Brain pericyte (primary cell): ENCODE results near the gene NCAPH2.

ENCODE experiments used
- DNase-seq: peaks from one replicate; pipeline ENCODE4 v3.0.0-alpha.2; 2012; ENCODE audit warnings: low read depth, low spot score

Gene NCAPH2

DNA sequence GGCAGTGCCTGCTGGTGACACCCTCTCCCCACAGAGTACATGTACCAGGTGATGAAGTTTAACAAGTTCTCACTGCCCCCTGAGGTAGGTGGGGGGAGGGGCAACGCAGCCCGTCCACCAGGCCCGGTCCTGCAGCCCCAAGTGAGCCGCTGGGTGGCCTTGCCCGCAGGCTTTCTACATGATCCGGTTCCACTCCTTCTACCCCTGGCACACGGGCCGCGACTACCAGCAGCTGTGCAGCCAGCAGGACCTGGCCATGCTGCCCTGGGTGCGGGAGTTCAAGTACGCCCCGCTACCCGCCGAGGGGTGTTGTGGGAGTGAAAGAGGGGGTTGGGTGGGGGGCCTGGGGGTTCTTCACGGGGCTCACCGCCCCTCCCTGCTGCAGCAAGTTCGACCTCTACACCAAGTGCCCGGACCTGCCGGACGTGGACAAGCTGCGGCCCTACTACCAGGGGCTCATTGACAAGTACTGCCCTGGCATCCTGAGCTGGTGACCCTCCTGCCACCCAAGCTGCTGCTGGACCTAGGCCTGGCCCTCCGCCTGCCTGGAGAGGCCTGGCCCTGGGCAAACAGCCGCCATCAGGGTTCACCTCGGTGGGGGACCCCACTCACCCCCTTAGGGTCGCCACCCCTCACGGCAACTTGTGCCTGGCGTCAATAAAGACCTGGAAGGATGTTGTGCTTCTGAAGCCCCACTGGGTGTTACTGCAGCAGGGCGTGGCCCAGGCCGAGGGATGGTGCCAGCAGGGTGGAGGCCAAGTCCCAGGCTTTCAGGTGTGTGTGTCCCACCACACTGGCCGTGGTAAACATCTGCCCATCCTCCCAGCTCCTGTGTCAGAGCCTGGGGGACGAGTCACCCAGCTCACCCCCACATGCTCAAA is 18.4 kb upstream of the NCAPH2 start:
- DNase-seq = no peak

DNA sequence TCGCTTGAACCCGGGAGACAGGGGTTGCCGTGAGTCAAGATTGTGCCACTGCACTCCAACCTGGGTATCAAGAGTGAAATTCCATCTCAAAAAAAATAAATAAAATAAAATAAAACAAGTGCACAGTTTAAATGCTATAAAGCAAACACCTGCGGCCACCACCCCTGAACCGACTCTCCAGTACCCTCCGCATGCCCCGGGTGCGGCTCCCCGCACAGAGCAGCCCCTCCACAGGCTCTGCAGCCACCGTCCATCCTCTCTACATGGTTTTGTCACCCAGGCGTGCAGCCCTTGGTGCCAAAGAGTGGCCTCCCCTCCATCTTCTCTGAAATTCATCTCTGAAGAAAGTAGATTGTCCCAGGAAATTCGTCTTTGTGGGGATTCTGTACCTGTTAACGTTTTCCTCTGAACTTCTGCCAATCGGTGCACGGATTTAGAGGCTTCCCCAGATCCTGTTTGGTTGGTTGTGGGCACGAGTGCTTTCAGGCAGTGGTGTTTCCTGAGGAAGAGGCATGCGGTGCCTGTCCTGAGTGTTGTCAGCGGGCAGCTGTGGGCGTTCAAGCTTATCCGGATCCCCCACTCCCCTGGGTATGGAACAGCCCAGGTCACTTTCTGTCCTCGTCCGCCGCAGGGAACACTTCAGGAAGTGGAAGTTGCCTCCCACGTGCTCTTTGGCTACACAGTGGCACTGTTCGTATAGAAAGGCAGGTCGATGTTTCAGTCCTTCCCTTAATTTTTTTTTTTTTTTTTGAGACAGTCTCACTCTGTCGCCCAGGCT is 17.3 kb upstream of the NCAPH2 start:
- no peak for DNase-seq

DNA sequence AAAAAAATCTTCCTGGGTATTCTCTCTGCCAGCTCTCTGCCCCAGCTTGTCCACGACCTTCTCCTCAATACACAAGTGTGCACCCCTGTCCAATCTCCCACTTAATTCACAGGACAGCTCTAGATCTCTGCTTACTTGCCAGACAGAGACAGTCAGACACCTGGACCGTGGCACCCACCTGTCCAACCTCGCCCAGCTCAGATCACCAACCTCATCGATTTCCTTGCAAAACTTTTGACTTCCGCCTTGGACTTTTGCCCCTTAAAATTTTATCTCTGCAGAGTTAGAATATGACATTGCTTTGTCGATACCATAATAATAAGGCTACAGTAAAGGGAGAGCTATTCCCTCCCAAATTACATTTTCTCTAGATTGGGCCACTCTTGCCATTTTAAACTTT is 10.9 kb upstream of the NCAPH2 start:
- DNase-seq = no peak

DNA sequence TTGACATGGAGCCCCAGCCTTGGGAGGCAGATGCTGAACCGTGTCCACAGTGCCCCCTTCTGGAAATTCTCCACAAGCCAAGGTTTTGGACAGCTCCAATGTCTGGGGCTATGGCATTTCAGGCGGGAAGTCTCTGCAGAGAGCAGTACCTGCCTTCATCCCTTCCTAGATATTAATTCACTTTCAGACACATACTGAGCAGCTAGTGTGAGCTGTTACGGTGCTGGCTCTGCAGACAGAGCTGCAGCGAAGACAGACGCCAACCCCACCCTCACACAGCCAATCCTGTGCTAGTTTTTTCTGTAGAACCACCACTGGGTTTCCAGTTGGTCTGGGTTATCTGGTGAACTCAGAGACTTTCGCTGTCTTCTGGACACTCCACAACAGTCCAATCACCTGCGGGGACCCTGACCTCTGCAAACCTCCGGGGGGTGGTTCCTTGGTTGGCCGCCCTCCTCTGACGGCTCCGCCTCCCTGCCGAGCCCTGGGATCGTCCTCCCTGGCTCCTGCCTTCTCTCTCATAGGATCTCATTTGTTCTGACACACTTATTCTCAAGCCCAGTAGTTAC is 9.6 kb upstream of the NCAPH2 start:
- DNase-seq = no peak

DNA sequence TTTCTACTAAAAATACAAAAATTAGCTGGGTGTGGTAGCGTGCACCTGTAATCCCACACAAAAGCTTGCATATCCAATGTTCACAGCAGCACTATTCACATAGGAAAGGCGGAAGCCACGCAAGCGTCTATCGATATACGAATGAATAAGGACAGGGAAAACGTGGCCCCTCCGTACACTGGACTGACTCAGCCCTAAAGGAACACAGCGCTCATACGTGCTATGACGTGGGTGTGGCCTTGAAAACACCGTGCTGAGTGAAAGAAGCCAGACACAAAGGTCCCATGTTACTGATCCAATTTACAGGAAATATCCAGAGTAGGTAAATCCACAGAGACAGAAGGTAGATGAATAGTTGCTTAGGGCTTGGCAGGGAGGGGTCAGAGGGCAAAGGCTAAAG is 7.6 kb upstream of the NCAPH2 start:
- DNase-seq = no peak

DNA sequence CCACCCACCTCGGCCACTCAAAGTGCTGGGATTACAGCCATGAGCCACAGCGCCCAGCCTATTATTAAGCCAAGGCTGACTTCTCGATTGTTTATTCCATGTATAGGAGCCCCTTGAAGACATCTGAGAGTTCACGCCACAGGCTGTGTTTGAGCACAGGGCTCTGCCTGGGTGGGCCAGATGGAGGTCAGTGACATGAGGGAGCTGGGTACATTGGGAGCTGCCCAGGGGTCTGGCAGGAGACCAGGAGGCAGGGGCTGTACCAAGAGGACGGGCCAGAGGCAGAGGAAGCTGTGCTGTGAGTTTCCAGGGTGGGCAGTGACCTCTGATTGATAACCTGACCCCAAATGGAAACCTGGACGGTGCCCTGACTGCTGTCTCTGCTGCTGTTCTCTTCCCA is 5.9 kb upstream of the NCAPH2 start:
- no peak for DNase-seq

DNA sequence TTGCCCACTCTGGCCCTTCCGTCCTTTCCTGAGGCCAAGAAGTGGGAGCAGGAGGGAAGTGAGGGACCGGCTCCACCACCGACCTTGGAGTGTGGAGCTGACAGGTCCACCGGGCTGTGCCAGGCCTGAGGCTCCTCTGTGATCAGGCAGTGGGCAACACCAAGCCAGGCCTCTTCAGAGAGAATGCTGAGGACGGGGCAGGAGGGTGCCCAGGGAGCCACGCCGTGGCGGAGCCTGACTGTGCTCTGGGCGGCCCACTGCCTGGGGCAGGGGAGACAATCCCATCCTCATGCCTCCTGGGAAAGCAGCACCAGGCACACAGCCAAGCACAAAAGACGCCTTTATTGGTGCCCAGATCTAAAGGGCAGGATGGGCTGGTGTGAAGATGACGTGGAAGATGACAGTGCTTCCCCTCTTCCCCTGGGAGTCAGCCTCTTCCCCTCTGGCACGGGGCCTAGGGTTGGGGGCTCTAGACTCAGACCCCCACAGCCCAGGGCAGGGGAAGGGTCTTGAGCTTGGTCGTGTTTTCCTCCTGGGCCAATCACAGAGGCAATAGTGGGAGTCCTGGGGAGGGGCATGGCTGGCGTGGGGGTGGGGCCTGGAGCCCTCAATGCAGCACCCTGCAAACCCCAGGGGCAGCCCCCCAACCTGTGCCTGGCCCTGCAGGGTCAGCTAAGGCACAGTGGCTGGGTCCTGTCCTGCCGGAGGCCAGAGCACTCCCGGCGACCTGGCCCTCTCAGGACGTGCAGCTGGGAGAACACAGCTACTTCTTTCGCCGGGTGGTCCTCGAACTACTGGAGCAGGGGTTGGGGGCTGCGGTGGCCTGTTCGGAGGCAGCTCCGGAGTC is 5.2 kb upstream of the NCAPH2 start:
- no peak for DNase-seq

DNA sequence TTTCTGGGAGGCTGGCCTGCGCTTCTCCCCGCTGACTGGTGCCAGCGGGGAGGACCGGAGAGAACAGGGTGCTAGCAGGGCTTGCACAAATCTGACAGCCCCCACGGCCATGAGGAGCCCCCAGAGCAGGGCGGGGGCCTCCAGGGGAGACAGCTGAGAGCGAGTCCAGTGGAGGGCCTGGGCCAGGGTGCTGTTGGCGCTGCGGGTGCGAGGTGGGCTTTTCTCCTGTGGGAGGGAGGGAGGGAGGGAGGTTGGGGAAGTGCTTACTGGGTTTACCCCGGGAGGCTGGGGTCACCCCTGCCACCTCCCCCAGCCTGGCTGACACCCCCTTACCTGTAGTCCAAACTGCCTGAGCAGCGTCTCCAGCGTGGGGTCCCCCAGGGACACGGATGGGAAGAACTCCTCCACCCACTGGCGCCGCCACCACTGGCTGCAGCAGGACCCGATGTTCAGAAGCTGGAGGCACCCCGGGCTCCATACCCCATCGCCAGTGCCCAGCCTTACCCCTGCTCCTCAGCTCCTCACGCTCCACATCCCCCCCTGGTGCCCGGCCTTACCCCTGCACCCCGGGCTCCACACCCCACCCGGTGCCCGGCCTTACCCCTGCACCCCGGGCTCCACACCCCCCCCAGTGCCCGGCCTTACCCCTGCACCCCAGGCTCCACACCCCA is 4.4 kb upstream of the NCAPH2 start:
- DNase-seq = no peak

DNA sequence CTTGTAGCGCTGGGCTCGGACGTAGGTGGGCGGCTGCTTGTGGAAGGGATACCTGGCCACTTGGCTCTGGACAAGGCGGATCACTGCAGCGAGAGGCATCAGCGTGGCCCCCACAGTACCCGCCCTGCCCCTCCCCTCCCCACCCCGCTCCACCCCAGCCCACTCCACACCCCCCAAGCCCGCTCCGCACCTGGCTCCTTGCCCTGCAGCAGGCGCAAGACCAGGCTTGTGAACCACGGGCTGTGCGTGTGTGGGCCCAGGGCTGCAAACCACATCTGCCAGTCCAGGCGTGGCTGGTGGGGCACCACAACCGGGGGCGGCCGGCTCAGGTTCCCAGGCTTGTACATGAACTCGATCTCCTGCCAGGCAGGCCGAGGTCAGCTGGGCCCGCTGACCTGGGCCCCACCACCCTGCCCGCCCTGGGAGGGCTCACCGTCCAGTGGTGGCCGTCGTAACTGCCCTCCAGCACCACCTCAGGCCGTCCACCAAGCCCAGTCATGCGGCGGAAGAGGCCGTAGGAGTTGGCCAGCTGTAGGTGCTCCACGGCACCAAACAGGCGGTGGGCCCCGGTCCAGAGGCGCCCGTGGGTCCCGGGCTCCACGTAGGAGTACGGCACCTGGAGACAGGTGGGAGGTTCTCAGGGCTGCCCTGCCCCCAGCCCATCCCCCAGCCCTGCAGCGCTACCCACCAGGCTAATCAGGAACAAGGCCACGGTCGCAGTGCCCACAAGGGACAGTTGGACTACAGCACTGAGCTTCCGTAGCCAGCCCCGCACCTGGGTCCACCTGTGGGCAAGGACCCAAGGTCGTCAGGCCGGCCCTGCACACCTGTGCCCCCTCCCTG is 3.4 kb upstream of the NCAPH2 start:
- no peak for DNase-seq

DNA sequence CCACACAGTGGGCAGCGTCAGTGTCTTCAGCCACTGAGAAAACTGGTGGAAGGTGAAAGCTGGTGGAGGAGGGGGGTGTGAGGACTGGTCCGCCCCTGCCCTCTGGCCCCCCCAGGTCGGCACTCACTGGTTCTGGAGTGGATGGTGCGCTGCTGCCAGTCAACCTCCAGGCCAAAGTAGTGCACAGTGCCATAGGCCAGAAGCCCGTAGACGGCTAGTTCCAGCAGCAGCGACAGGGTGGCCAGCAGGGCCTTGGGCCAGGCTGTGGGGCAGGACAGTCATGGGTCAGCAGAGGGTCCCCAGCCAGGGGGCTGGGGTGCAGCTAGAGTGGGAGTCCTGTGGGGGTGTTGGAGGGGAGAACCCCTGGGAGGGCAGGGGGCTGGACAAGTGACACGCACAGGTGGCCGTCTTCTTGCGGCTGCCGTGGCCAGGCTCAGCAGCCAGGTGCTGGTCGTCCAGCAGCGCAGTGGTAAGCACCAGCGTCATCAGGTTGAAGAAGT is 2.7 kb upstream of the NCAPH2 start:
- no peak for DNase-seq

DNA sequence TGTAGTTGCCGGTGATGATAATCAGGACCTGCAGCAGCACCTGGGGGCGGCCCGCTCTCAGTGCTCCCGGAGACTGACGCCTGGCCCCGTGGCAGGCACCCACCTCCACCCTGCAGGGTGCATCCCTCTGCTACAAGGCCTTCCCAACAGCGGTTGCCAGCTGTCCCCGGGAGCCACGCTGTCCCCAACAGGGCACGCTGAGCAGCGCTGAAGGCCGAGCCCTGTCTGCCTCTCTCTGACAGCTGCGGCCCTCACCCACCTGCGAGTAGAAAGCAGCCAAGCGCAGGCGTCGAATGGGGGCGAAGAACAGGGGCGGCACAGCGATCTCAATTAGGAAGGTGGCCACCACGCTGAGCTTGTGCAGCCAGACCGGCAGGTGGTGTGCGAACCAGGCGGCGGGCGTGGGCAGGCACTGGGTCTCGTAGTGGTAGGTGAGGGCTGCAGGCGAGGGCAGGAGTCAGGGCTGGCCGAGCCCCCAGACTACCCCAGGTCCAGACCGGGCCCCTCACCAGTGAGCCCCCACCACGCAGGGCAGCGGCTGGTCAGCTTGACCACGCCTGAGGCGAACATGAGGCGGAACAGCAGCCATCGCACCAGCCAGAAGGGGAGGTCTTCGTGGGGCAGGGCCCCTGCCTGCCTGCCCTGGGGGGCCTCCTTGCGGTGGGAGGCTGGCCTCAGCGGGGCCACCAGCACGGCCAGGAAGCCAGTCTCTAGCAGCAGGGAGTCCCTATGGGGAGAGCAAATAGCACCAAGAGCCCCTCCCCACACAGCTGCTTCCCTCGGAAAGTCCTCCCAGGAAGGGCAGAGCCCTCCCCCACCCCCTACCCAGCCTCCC is 2.0 kb upstream of the NCAPH2 start:
- DNase-seq = no peak

DNA sequence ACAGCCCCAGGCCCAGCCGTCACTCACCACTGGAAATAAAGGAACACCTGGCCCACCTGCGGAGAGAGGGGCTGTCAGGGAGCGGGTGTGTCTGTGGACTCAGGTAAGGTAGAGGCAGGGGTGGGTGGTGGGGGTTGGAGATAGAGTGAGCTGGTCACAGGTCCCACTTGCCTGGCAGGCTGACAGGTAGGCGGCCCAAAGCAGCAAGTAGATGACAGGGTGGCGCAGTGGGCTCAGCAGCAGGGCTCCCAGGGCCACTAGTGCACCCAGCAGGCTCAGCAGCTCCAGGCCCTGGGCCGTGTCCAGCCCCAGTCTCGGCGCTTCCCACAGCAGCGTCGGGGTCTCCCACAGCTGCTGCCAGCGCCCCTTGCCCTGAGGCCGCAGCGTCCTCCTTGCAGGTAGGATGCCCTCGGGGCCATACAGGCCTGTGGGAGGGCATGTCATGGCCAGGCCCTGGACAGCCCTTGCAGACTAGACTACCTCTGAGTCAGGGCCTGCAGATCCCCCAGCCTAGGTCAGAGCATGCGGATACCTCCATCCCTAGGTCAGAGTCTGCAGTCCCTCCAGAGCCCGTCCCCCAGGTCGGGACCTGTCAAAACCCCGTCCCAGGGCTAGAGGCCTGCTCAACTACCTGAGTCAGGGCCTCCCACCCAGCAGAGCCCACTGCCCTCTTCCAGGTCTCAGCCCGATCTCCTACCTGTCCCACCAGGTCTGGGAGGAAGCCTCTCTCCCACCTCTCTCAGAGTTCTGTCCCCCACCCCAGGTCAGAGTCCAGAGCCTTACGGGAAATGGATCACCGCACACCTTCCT is 1.2 kb upstream of the NCAPH2 start:
- no peak for DNase-seq

DNA sequence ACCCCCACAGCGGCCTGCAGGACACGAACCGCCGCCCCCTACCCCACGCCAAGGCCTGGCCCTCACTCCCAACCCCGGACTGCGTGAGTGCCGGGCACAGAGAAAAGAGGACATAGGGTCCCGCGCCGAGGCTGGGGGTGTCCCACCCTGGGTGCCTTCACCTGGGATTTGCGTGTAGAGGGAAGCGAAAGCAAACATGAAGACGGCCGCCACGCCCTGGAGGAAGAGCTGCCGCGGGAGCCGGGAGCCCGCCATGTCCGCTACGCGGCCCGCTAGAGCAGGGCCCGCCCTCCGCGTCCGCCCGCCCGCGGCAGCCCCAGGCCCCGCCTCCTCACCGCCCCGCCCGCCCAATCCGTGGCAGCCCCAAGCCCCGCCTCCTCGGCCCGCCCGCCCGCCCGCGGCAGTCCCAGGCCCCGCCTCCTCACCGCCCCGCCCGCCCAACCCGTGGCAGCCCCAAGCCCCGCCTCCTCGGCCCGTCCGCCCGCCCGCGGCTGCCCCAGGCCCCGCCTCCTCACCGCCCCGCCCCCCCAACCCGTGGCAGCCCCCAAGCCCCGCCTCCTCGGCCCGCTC is 518 bp upstream of the NCAPH2 start, which contains the start of gene LMF2:
Gene LMF2 (minus strand): TSS at position 282 of the 570 bp plus-strand sequence. CDS start 27 bp downstream, at position 255.
- DNase-seq = no peak

DNA sequence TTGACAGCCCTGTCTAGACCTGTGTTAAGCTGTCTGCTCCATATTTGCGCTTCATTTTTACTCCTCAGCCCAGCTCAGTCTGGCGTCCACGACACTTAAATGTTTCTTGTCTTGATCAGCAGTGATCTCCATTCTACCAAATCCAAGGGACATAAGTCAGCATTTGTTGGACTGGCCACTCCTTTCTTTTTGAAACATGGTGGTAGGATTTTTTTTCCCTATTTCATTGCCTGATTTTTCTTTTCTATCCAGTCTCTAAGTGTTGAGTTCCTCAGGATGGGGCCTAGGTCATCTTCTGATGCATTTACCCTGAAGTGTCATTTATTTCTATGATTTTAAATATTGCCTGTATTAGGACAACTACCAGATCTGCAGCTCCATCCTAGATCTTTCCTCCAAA is 873 bp downstream of the NCAPH2 start:
- no peak for DNase-seq

DNA sequence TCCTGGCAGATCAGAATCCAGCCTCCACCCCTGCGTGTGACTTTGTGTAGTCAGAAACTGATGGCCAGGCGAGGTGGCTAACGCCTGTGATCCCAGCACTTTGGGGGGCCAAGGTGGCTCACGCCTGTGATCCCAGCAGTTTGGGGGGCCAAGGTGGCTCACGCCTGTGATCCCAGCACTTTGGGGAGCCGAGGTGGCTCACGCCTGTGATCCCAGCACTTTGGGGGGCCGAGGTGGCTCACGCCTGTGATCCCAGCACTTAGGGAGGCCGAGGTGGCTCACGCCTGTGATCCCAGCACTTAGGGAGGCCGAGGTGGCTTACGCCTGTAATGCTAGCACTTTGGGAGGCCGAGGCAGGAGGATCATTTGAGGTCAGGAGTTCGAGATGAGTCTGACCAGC is 5.2 kb downstream of the NCAPH2 start:
- no peak for DNase-seq

DNA sequence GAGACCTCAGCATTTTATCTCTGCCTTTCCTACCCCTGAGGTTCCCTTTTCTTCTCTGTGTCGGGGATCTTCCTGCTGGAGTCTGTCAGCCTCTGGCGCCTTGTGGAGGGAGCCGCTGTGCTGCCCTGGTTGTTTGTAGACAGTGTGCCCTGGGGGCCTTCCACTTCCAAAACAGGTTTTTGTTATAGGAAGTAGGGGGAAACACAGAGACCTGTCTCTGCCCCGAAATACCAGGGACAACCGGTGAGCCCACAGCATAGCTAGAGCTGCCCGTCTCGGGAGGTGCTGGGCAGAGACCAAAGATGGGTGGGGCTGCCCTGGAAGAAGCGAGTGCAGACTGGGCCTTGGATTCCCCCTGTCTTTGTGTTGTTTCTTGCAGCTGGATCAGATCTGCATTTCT is 8.0 kb downstream of the NCAPH2 start:
- no peak for DNase-seq

DNA sequence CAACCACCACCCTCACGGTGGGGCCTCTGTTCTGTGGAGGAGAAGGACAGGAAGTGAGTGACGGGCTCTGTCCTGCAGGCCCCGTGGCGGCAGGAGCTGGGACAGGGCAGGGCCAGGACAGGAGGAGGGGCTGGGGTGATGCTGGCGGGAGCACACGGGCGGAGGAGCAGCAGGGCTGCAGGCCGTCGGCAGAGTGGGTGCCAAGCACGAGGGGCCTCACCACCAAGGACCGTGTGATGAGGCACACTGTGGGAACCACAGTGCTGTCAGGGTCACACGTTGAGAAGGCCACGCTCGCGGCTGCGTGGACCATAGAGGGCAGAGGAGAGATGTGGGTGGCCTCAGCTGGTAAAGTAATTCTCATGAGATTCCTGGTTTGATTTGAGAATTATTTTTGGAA is 8.9 kb downstream of the NCAPH2 start:
- DNase-seq = no peak
